Adrenal gland (tissue), 12 donors: ENCODE data around the gene PGPEP1. TPM values are rescaled to one million over a fixed set of nuclear protein-coding genes. Genes with fewer than 3 reads are reported as not detected.
"Not testable (repeated sequence)": the region's sequence is repeated elsewhere in the genome, so short reads cannot be mapped to it uniquely, and the experiment has no call there.

Experiments
- DNase-seq, 7 donors: peaks; one replicate each; pipeline ENCODE4 v3.0.0-alpha.2; 2019 to 2020
- H3K27ac ChIP-seq, 5 donors: fragments of 200-600 bp; sonication (generic) in 4 of 5; 1 replicate in 3 of 5; 2 replicates in 2 of 5; pipeline versions ENCODE4 v1.5.1 to v1.8.0; 2016 to 2020; ENCODE audit warnings: mild to moderate bottlenecking in 1 of 5
- H3K27me3 ChIP-seq: fragments of 200-600 bp; 2 replicates; pipeline ENCODE4 v1.8.0; 2021
- H3K36me3 ChIP-seq, 2 donors: fragments of 200-600 bp; replicated peaks in 1 of 2; 1 replicate in 1 of 2; 2 replicates in 1 of 2; pipeline versions ENCODE4 v1.5.1 to v1.8.0; 2018 to 2022
- H3K4me1 ChIP-seq, 2 donors: fragments of 200-600 bp; replicated peaks in 1 of 2; 1 replicate in 1 of 2; 2 replicates in 1 of 2; pipeline versions ENCODE4 v1.5.1 to v1.8.0; 2018 to 2021
- H3K4me3 ChIP-seq, 4 donors: fragments of 200-600 bp; sonication (generic) in 3 of 4; one replicate each; pipeline ENCODE4 v1.5.1; 2016 to 2018
- H3K9me3 ChIP-seq, 3 donors: fragments of 200-600 bp; sonication (generic) in 1 of 3; replicated peaks in 1 of 3; 1 replicate in 2 of 3; 2 replicates in 1 of 3; pipeline versions ENCODE4 v1.5.1 to v1.8.0; 2016 to 2021
- CTCF ChIP-seq, 6 experiments: fragments of 450-650 bp in 4 of 6; fragments of 200-600 bp in 2 of 6; sonication (generic) in 1 of 6; IDR thresholded peaks; 1 replicate in 5 of 6; 2 replicates in 1 of 6; pipeline versions ENCODE4 v1.5.1 to v1.8.0; 2016 to 2021; ENCODE audit warnings: antibody characterized with exemption in 6 of 6, mild to moderate bottlenecking in 2 of 6, moderate library complexity in 1 of 6
- POLR2A ChIP-seq, 2 donors: fragments of 450-650 bp; IDR thresholded peaks; one replicate each; pipeline ENCODE4 v1.6.1; 2017; ENCODE audit warnings: antibody characterized with exemption in 2 of 2, mild to moderate bottlenecking in 2 of 2, moderate library complexity in 1 of 2
- WGBS, 4 donors: extraction: QIAGEN DNeasy Blood & Tissue Kit in 2 of 4; methylation state at CpG; one replicate each; pipeline versions ENCODE4 v1.1.5 to v1.1.7; 2013 to 2017; 5-methylcytosine and 5-hydroxymethylcytosine counted together
- intact Hi-C, 2 donors: fragments of 100-400 bp; cut with DNase I; formaldehyde crosslinking; loops; one replicate each; pipeline versions ENCODE4 v1.14.1 to v1.15.0; 2022 to 2023
- polyA plus RNA-seq, 3 donors: library from polyadenylated mRNA; stranded (reverse); fragments of 200-250 nt in 2 of 3; fragments of 350-450 nt in 1 of 3; fragmentation: Illumina TruSeq in 1 of 3; extraction: RNeasy Lipid Tissue Mini Kit (QIAGEN cat#74804) in 1 of 3; gene quantifications; one replicate each; pipeline ENCODE4 v1.2.3, GENCODE V29; 2013 to 2014
- total RNA-seq, 9 donors: library from RNA; depleted of rRNA in 4 of 9; stranded (reverse); fragments of >200 nt in 4 of 9; fragments of 120-200 nt in 1 of 9; fragmentation: NEBNext Ultra II Directional in 1 of 9; extraction: Animal tissue kit (Norgen Biotek cat#: 25700) in 1 of 9; gene quantifications; one replicate each; pipeline versions ENCODE4 v1.1.0 to v1.2.4, GENCODE V29; 2013 to 2023
- donor health status: healthy with polysubstance abuse.
- donor health status: Bipolar disorder and iron deficiency.
- donor health status: DM: yes; HTN: yes; CAD: no.
- donor health status: DM: no; HTN: no; CAD: no.
- donor health status: DM: no; HTN: no; CAD: no.
- donor health status: DM: yes; HTN: yes; CAD: no.

PGPEP1 gene
- total and polyA plus RNA-seq, 12 donors: 19.0 to 89.2 (median 44.0) TPM

- H3K4me3 ChIP-seq: no peak overlapping the region
- peaks cover 0 to 10% of the 10 kb centered on the region in 2 donors for H3K36me3 ChIP-seq
- TF ChIP-seq POLR2A (IDR thresholded peaks at IDR 0.05) (no peak), CTCF (IDR thresholded peaks at IDR 0.05) (peak; percentile 63 to 94 (median 81))
- peak; percentile 56 to 81 (median 77) for DNase-seq
- no peaks in the 10 kb centered on the region for H3K27me3 ChIP-seq
- WGBS, 4 donors: 39 to 48% (median 43%) methylated on average over 12 of the region's 12 CpGs
- no peaks in the 10 kb centered on the region for H3K9me3 ChIP-seq
- intact Hi-C loops: loop anchor here (5.0 kb wide), 2 partner anchors 38 to 63 kb away; partner anchors contain the start of gene GDF15 (in 1 of the 2)
- peaks cover 0 to 6% of the 10 kb centered on the region in 2 donors for H3K4me1 ChIP-seq
- H3K27ac ChIP-seq: peak overlapping the region in 1 of 5 donors; percentile 12
Measured at GRCh38 chr19:18349524-18350128, 9.2 kb downstream of the PGPEP1 start.

GRCh38 chr19:18350490-18350889 is 10.1 kb downstream of the PGPEP1 start:
- H3K4me3 ChIP-seq: no peak overlapping the region
- no peak overlapping the region for H3K27ac ChIP-seq
- no peaks in the 10 kb centered on the region for H3K9me3 ChIP-seq
- intact Hi-C loops: no loop called here
- DNase-seq: no peak
- 75 to 83% (median 81%) methylated on average over 9 of the region's 9 CpGs for WGBS, 4 donors
- H3K4me1 ChIP-seq: peaks cover 0 to 4% of the 10 kb centered on the region in 2 donors
- no peak for TF ChIP-seq POLR2A (IDR thresholded peaks at IDR 0.05)
- no peak for TF ChIP-seq CTCF (IDR thresholded peaks at IDR 0.05)
- H3K36me3 ChIP-seq: peaks cover 0 to 7% of the 10 kb centered on the region in 2 donors
- H3K27me3 ChIP-seq: no peaks in the 10 kb centered on the region

- intact Hi-C loops: no loop called here
- Histone ChIP-seq H3K9me3 (no peaks in the 10 kb centered on the region), H3K4me3 (no peak overlapping the region), H3K4me1 (peaks cover 0 to 4% of the 10 kb centered on the region in 2 donors), H3K27ac (no peak overlapping the region), H3K27me3 (no peaks in the 10 kb centered on the region), H3K36me3 (peaks cover 0 to 12% of the 10 kb centered on the region in 2 donors)
- no peak for TF ChIP-seq POLR2A (IDR thresholded peaks at IDR 0.05)
- TF ChIP-seq CTCF (IDR thresholded peaks at IDR 0.05): no peak
- DNase-seq: no peak
- WGBS, 4 donors: 88 to 96% (median 92%) methylated on average over 7 of the region's 7 CpGs
Measured at GRCh38 chr19:18351544-18351943, 11.1 kb downstream of the PGPEP1 start.

- no peak for TF ChIP-seq POLR2A (IDR thresholded peaks at IDR 0.05)
- intact Hi-C loops: no loop called here
- peaks cover 0 to 27% of the 10 kb centered on the region in 2 donors for H3K36me3 ChIP-seq
Measured at GRCh38 chr19:18353378-18354005, 13.1 kb downstream of the PGPEP1 start.

GRCh38 chr19:18354743-18355142 is 14.3 kb downstream of the PGPEP1 start:
- WGBS, 4 donors: 95 to 98% (median 96%) methylated on average over 7 of the region's 7 CpGs
- H3K27me3 ChIP-seq, H3K4me3 ChIP-seq, DNase-seq, intact Hi-C loops, H3K27ac ChIP-seq, H3K9me3 ChIP-seq, H3K4me1 ChIP-seq: not testable (repeated sequence)
- peaks cover 0 to 39% of the 10 kb centered on the region in 2 donors for H3K36me3 ChIP-seq

More at GRCh38 chr19:18353378-18354005, 13.1 kb downstream of the PGPEP1 start:
- no peak overlapping the region for H3K27ac ChIP-seq
- no peak for DNase-seq
- H3K9me3 ChIP-seq: no peaks in the 10 kb centered on the region
- H3K4me3 ChIP-seq: no peak overlapping the region
- H3K27me3 ChIP-seq: no peaks in the 10 kb centered on the region
- 80 to 97% (median 91%) methylated on average over 8 of the region's 8 CpGs for WGBS, 4 donors
- H3K4me1 ChIP-seq: peaks cover 4 to 9% of the 10 kb centered on the region in 2 donors
